Stimulated activated CD8-positive, alpha-beta memory T cell treated with anti-CD3 and anti-CD28 coated beads, Interleukin-12 subunit alpha, Interleukin-12 subunit beta, amount 100 ng/mL, for 24 hours (primary cell): ENCODE measurements around the gene ATXN7L2.

ENCODE experiments used
- DNase-seq: peaks from one replicate; pipeline ENCODE4 v3.0.0-alpha.2; 2020; ENCODE audit errors: extremely low read depth

ATXN7L2 gene

GRCh38 chr1:109475261-109475660 lies 8.4 kb upstream of the ATXN7L2 start:
- no peak for DNase-seq

GRCh38 chr1:109476825-109477224 lies 6.9 kb upstream of the ATXN7L2 start:
- DNase-seq: no peak

- DNase-seq: no peak
Measured at GRCh38 chr1:109477821-109478220, 5.9 kb upstream of the ATXN7L2 start.

GRCh38 chr1:109478806-109479205 lies 4.9 kb upstream of the ATXN7L2 start:
- no peak for DNase-seq

- DNase-seq: no peak
Measured at GRCh38 chr1:109479311-109479710, 4.4 kb upstream of the ATXN7L2 start.

GRCh38 chr1:109479901-109480300 lies 3.8 kb upstream of the ATXN7L2 start:
- no peak for DNase-seq

- DNase-seq: no peak
Measured at GRCh38 chr1:109481646-109482045, 2.1 kb upstream of the ATXN7L2 start.

- no peak for DNase-seq
Measured at GRCh38 chr1:109482242-109482641, 1.5 kb upstream of the ATXN7L2 start.

- DNase-seq: no peak
Measured at GRCh38 chr1:109482791-109483671, 674 bp upstream of the ATXN7L2 start.

- DNase-seq: no peak
Measured at GRCh38 chr1:109484519-109484975, 842 bp downstream of the ATXN7L2 start.

- no peak for DNase-seq
Measured at GRCh38 chr1:109485001-109485400, 1.3 kb downstream of the ATXN7L2 start.

GRCh38 chr1:109487261-109487660 lies 3.6 kb downstream of the ATXN7L2 start:
- no peak for DNase-seq

GRCh38 chr1:109488201-109488600 lies 4.5 kb downstream of the ATXN7L2 start:
- no peak for DNase-seq

- no peak for DNase-seq
Measured at GRCh38 chr1:109488696-109489095, 5.0 kb downstream of the ATXN7L2 start.

- no peak for DNase-seq
Measured at GRCh38 chr1:109490029-109490933, 6.6 kb downstream of the ATXN7L2 start.

GRCh38 chr1:109490934-109491302 lies 7.2 kb downstream of the ATXN7L2 start:
- no peak for DNase-seq

GRCh38 chr1:109491372-109491771 lies 7.7 kb downstream of the ATXN7L2 start:
- no peak for DNase-seq

- DNase-seq: no peak
Measured at GRCh38 chr1:109492779-109493178, 9.1 kb downstream of the ATXN7L2 start.

- DNase-seq: no peak
Measured at GRCh38 chr1:109493227-109493626, 9.5 kb downstream of the ATXN7L2 start.

GRCh38 chr1:109493805-109494539 lies 10.3 kb downstream of the ATXN7L2 start, which contains the start of gene CYB561D1:
CYB561D1 (plus strand) TSS chr1:109494094; CDS start chr1:109494140, 46 bp downstream.
- DNase-seq: peak; percentile 77

GRCh38 chr1:109495738-109496137 lies 12.0 kb downstream of the ATXN7L2 start:
- no peak for DNase-seq
